Progenitor cell of endocrine pancreas (in vitro differentiated cells): ENCODE measurements around the gene AMY2B. TPM values are rescaled to one million over a fixed set of nuclear protein-coding genes. Genes with fewer than 3 reads are reported as not detected.

Experiments
- total RNA-seq: library from RNA; stranded (reverse); gene quantifications from 2 replicates; pipeline ENCODE4 v1.2.1, GENCODE V29; 2021

The AMY2B gene
- total RNA-seq, 1 donor from 2014 or later: 5.2 TPM

Other genes with a start within 250 kb of the AMY2B start
- 24.6 TPM in 2 replicates for gene RNPC3, start 45.9 kb upstream of the AMY2B start, total RNA-seq
- gene AMY2A, start 45.8 kb downstream of the AMY2B start, total RNA-seq: not detected in 2 replicates
- not detected in 2 replicates for gene AMY1A, start 84.2 kb downstream of the AMY2B start, total RNA-seq
- gene AMY1B, start 124.6 kb downstream of the AMY2B start, total RNA-seq: not detected in 2 replicates
- not detected in 2 replicates for gene AMY1C, start 178.3 kb downstream of the AMY2B start, total RNA-seq